Measurements from ENCODE around the gene CCDC68.

DNA sequence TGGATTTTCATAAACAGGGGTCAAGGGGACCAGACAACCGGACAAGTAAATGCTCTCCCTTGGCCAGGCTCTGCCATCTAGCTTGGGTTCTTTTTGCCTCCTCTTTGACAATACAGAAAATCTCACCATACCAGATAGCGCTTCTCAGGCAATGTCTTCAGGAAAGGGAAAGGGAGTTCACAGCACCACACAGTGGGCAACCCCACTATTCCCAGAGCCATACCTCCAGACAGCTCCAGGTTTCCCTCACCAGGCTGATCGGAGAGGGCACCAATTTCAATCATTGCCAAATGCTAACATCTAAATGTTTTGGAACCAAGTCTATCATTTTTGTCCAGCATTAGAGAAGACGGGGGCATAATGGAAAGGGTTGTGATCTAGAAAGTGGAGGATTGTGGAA lies 28.1 kb downstream of the CCDC68 start:
- TF ChIP-seq, protein P1, sequence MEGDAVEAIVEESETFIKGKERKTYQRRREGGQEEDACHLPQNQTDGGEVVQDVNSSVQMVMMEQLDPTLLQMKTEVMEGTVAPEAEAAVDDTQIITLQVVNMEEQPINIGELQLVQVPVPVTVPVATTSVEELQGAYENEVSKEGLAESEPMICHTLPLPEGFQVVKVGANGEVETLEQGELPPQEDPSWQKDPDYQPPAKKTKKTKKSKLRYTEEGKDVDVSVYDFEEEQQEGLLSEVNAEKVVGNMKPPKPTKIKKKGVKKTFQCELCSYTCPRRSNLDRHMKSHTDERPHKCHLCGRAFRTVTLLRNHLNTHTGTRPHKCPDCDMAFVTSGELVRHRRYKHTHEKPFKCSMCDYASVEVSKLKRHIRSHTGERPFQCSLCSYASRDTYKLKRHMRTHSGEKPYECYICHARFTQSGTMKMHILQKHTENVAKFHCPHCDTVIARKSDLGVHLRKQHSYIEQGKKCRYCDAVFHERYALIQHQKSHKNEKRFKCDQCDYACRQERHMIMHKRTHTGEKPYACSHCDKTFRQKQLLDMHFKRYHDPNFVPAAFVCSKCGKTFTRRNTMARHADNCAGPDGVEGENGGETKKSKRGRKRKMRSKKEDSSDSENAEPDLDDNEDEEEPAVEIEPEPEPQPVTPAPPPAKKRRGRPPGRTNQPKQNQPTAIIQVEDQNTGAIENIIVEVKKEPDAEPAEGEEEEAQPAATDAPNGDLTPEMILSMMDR (IDR thresholded peaks at IDR 0.05): no peak
- no peak for TF ChIP-seq POLR2A (IDR thresholded peaks at IDR 0.05)
